PC-3 (cell line): ENCODE results near the gene WDR5B. TPM values are rescaled to one million over a fixed set of nuclear protein-coding genes. Genes with fewer than 3 reads are reported as not detected.

Experiments used
- ATAC-seq: fragments of 200-7000 bp; cut with Tn5 transposase; 2 replicates; pipeline ENCODE4 v1.9.1; 2020; ENCODE audit warnings: mild to moderate bottlenecking, moderate library complexity
- BruUV-seq: library from RNA; stranded (reverse); fragments of 400-500 nt; replicated peaks from 2 replicates; lab custom pipeline; 2021; lab: Mats Ljungman, UMichigan
- CTCF ChIA-PET: fragments of 300-600 bp; sonication (Branson Sonifier 250); formaldehyde crosslinking; loops from one replicate; lab custom pipeline; 2022; ENCODE audit warnings: antibody characterized with exemption; lab: Charles Lee
- POLR2A ChIA-PET: fragments of 300-600 bp; sonication (Branson Sonifier 250); formaldehyde crosslinking; loops from one replicate; lab custom pipeline; 2022; ENCODE audit warnings: antibody characterized with exemption; ENCODE audit not compliant: unreplicated experiment; lab: Charles Lee
- DNase-seq: peaks from one replicate; pipeline ENCODE4 v3.0.0-alpha.2; 2015
- H2AFZ ChIP-seq: fragments of 300-600 bp; sonication (generic); 2 replicates; pipeline ENCODE4 v1.6.0; 2016; ENCODE audit warnings: antibody characterized with exemption, low read length
- H3F3A ChIP-seq: fragments of 300-600 bp; sonication (generic); one replicate; pipeline ENCODE4 v1.6.0; 2017; ENCODE audit warnings: antibody characterized with exemption, low read length, control low read depth, mild to moderate bottlenecking; ENCODE audit not compliant: unreplicated experiment
- H3K27ac ChIP-seq: fragments of 300-600 bp; sonication (generic); 2 replicates; pipeline ENCODE4 v1.5.1; 2016; ENCODE audit warnings: mild to moderate bottlenecking, low read length
- H3K27me3 ChIP-seq: fragments of 300-600 bp; sonication (generic); 2 replicates; pipeline ENCODE4 v1.6.1; 2016; ENCODE audit warnings: low read length, mixed read lengths
- H3K36me3 ChIP-seq: fragments of 300-600 bp; sonication (generic); 2 replicates; pipeline ENCODE4 v1.6.1; 2016; ENCODE audit warnings: low read depth, mixed run types, low read length, mixed read lengths
- H3K4me1 ChIP-seq: fragments of 300-600 bp; sonication (generic); 2 replicates; pipeline ENCODE4 v1.5.1; 2016; ENCODE audit warnings: low read length; ENCODE audit not compliant: insufficient read depth
- H3K4me2 ChIP-seq: fragments of 300-600 bp; sonication (generic); 2 replicates; pipeline ENCODE4 v1.6.0; 2016; ENCODE audit warnings: low read length
- H3K4me3 ChIP-seq: fragments of 300-600 bp; sonication (generic); 2 replicates; pipeline ENCODE4 v1.5.1; 2016; ENCODE audit warnings: mild to moderate bottlenecking, low read length, mixed read lengths
- H3K79me2 ChIP-seq: fragments of 300-600 bp; sonication (generic); 2 replicates; pipeline ENCODE4 v1.6.1; 2017; ENCODE audit warnings: low read length, mixed read lengths
- H3K9ac ChIP-seq: fragments of 300-600 bp; sonication (generic); 2 replicates; pipeline ENCODE4 v1.6.0; 2016; ENCODE audit warnings: mild to moderate bottlenecking, low read length
- H3K9me2 ChIP-seq: fragments of 300-600 bp; sonication (generic); replicated peaks from 2 replicates; pipeline ENCODE4 v1.6.1; 2016; ENCODE audit warnings: mixed run types, low read length, mixed read lengths
- H3K9me3 ChIP-seq: fragments of 300-600 bp; sonication (generic); 2 replicates; pipeline ENCODE4 v1.6.1; 2016; ENCODE audit warnings: low read length, mixed read lengths
- H4K20me1 ChIP-seq: fragments of 300-600 bp; sonication (generic); 2 replicates; pipeline ENCODE4 v1.6.1; 2016; ENCODE audit warnings: low read length, mixed read lengths
- CTCF ChIP-seq: fragments of 300-600 bp; sonication (generic); conservative IDR thresholded peaks from 2 replicates; pipeline ENCODE4 v1.5.1; 2017; ENCODE audit warnings: antibody characterized with exemption, low read depth, mild to moderate bottlenecking, low read length
- EZH2 ChIP-seq: fragments of 300-600 bp; sonication (generic); IDR thresholded peaks from one replicate; pipeline ENCODE4 v1.6.1; 2017; ENCODE audit warnings: antibody characterized with exemption, mild to moderate bottlenecking, low read length; ENCODE audit not compliant: unreplicated experiment
- EZH2phosphoT487 ChIP-seq: fragments of 300-600 bp; sonication (generic); IDR thresholded peaks from 2 replicates; pipeline ENCODE4 v1.6.1; 2018; ENCODE audit warnings: mild to moderate bottlenecking, antibody characterized with exemption, low read length, borderline replicate concordance
- intact Hi-C: fragments of 100-400 bp; cut with micrococcal nuclease; formaldehyde crosslinking; loops from 2 replicates; pipeline ENCODE4 v1.9.0; 2023
- total RNA-seq: library from RNA; depleted of rRNA; stranded (reverse); fragments of >200 nt; gene quantifications from 2 replicates; pipeline ENCODE4 v1.2.3, GENCODE V29; 2014

The WDR5B gene
- total RNA-seq, 1 experiment from 2014 or later: 4.0 TPM

DNA sequence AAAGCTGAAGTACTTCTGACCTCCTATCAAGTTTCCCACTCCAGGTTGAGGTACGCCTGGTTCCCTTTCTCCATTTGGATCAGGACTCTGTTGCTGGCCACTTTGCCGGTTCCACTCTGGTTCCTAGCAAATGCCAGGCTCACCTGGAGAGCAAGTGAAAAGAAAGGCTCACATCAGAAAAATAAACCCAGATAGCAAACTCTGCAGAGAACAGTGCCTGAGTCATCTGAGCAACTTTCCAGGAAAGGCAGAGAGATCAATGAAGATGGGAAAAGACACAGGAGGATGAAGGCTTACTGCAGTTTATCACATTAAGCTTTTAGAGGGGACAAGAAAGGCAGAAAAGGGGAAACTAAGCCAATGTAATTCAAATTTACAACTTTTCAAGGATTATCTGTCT, 41.8 kb upstream of the WDR5B start:
- intact Hi-C loops: no loop called here
- BruUV-seq: no TSS peak
- ChIA-PET CTCF (no interaction called here), POLR2A (no interaction called here)
- Histone ChIP-seq H3K4me2 (no peak overlapping the region), H3K27me3 (no peaks in the 10 kb centered on the region), H3K9me3 (no peaks in the 10 kb centered on the region), H4K20me1 (no peaks in the 10 kb centered on the region), H3K27ac (no peak overlapping the region), H3F3A (peaks cover 4% of the 10 kb centered on the region), H3K4me3 (no peak overlapping the region), H3K9me2 (no peaks in the 10 kb centered on the region), H3K4me1 (no peaks in the 10 kb centered on the region), H2AFZ (no peak overlapping the region), H3K36me3 (peaks cover 73% of the 10 kb centered on the region), H3K79me2 (no peaks in the 10 kb centered on the region), H3K9ac (no peak overlapping the region)
- DNase-seq: no peak
- TF ChIP-seq CTCF: no peak
- no peak for TF ChIP-seq EZH2phosphoT487
- no peak for TF ChIP-seq EZH2
- no peak for ATAC-seq

DNA sequence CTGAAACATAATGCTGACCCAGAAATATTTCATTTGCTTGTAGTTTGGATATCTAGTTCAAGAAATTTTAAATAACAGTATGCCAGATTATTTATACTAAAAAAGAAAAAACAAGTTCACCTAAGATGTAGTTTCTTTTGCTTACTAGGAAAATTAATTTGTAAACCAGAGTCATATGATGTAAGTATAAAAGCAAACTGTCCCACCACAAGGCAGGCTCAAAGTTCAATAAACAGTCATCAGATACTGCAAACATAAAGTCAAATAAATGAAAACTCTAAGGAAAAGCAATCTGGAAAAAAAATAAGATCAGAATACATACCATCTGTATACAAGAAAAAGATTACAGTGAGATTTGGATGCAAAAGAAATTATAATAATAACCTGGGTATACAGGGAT, 40.2 kb upstream of the WDR5B start:
- no peak for ATAC-seq
- BruUV-seq: no TSS peak
- intact Hi-C loops: no loop called here

More for the DNA sequence above, 40.2 kb upstream of the WDR5B start:
- Histone ChIP-seq H2AFZ (no peak overlapping the region), H3K9me2 (no peaks in the 10 kb centered on the region), H3K27ac (no peak overlapping the region), H3K79me2 (no peaks in the 10 kb centered on the region), H3K4me2 (no peak overlapping the region), H3K4me1 (no peaks in the 10 kb centered on the region), H3K4me3 (no peak overlapping the region), H3K27me3 (no peaks in the 10 kb centered on the region), H3K9me3 (no peaks in the 10 kb centered on the region), H4K20me1 (no peaks in the 10 kb centered on the region), H3K9ac (no peak overlapping the region), H3K36me3 (peaks cover 68% of the 10 kb centered on the region), H3F3A (peaks cover 4% of the 10 kb centered on the region)
- TF ChIP-seq EZH2phosphoT487 (no peak), CTCF (no peak), EZH2 (no peak)
- ChIA-PET CTCF (no interaction called here), POLR2A (no interaction called here)
- no peak for DNase-seq
